Adrenal gland (tissue), 5 donors: ENCODE results near the gene SOX10.

Experiments
- POLR2A ChIP-seq, 2 donors: fragments of 450-650 bp; IDR thresholded peaks; one replicate each; pipeline ENCODE4 v1.6.1; 2017; ENCODE audit warnings: antibody characterized with exemption in 2 of 2, mild to moderate bottlenecking in 2 of 2, moderate library complexity in 1 of 2
- TF ChIP-seq, protein P1 (sequence below), 6 experiments: fragments of 450-650 bp in 4 of 6; fragments of 200-600 bp in 2 of 6; sonication (generic) in 1 of 6; IDR thresholded peaks; 1 replicate in 5 of 6; 2 replicates in 1 of 6; pipeline versions ENCODE4 v1.5.1 to v1.8.0; 2016 to 2021; ENCODE audit warnings: antibody characterized with exemption in 6 of 6, mild to moderate bottlenecking in 2 of 6, moderate library complexity in 1 of 6
- donor health status: DM: no; HTN: no; CAD: no.

DNA sequence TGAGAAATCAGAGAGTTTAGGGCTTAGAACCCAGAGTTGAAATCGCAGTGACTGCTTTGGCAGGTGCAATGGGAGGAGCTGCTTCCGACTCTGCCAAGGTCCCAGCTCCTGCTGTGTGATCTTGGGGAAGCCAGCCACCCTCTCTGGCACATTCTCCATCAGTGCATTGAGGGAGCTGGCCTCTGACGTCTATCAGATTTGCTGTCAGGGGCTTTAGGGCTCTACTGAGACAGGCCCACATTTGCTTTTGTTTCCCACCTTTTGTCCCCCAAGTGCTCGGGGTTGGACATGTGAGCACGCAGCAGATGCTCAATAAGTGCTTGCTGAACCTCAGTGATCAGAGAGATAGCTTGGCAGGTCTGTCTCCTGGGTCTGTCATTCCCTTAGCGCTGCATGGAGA, 10.6 kb upstream of the SOX10 start:
- TF ChIP-seq, protein P1, sequence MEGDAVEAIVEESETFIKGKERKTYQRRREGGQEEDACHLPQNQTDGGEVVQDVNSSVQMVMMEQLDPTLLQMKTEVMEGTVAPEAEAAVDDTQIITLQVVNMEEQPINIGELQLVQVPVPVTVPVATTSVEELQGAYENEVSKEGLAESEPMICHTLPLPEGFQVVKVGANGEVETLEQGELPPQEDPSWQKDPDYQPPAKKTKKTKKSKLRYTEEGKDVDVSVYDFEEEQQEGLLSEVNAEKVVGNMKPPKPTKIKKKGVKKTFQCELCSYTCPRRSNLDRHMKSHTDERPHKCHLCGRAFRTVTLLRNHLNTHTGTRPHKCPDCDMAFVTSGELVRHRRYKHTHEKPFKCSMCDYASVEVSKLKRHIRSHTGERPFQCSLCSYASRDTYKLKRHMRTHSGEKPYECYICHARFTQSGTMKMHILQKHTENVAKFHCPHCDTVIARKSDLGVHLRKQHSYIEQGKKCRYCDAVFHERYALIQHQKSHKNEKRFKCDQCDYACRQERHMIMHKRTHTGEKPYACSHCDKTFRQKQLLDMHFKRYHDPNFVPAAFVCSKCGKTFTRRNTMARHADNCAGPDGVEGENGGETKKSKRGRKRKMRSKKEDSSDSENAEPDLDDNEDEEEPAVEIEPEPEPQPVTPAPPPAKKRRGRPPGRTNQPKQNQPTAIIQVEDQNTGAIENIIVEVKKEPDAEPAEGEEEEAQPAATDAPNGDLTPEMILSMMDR (IDR thresholded peaks at IDR 0.05) = no peak
- no peak for TF ChIP-seq POLR2A (IDR thresholded peaks at IDR 0.05)
